ENCODE measurements around the gene TTC27.

GRCh38 chr2:32838418-32838817 lies 210.6 kb downstream of the TTC27 start:
- TF ChIP-seq CTCF (conservative IDR thresholded peaks at IDR 0.05 in 1 of 2, IDR thresholded peaks at IDR 0.05 in 1 of 2; ENCODE audit: extremely low read depth in 1 of 2, insufficient read depth in 1 of 2, low read depth in 1 of 2, low read length in 2 of 2) = no peak
- no peak for TF ChIP-seq EZH2 (IDR thresholded peaks at IDR 0.05; ENCODE audit: borderline replicate concordance, low read length)
